ENCODE results near the gene MICA.
"Not testable (repeated sequence)": the region's sequence is repeated elsewhere in the genome, so short reads cannot be mapped to it uniquely, and the experiment has no call there.

Gene MICA

GRCh38 chr6:31377029-31377428 is 26.4 kb upstream of the MICA start:
- peaks cover 0 to 15% (median 9%) of the 10 kb centered on the region in 10 experiments; a peak in 13 of 20 replicates for H3K4me1 ChIP-seq
- peaks cover 0 to 3% (median 0%) of the 10 kb centered on the region in 11 experiments; a peak in 4 of 22 replicates for H3K9me3 ChIP-seq (replicated peaks in 1 of 11)
- no peaks in the 10 kb centered on the region for H3K36me3 ChIP-seq
- H3K4me3 ChIP-seq, result no peak overlapping the region
- no peaks in the 10 kb centered on the region for H3K27me3 ChIP-seq
- no peak overlapping the region for H3K9ac ChIP-seq
- H3K4me2 ChIP-seq, result peak overlapping the region in 5 of 11 experiments; percentile 40 to 60 (median 56); a peak in 8 of 22 replicates
- H3K27ac ChIP-seq, result no peak overlapping the region
- TF ChIP-seq Cebpa-rat (IDR thresholded peaks at IDR 0.05), result no peak
- no peaks in the 10 kb centered on the region for H4K20me1 ChIP-seq

GRCh38 chr6:31378062-31378720 is 25.2 kb upstream of the MICA start:
- Histone ChIP-seq H3K9ac (no peak overlapping the region), H4K20me1 (no peaks in the 10 kb centered on the region), H3K4me3 (no peak overlapping the region), H3K4me2 (peak overlapping the region in 7 of 11 experiments; percentile 4 to 60 (median 54); a peak in 11 of 22 replicates), H3K4me1 (peaks cover 0 to 15% (median 10%) of the 10 kb centered on the region in 10 experiments; a peak in 16 of 20 replicates), H3K9me3 (replicated peaks in 1 of 11) (no peaks in the 10 kb centered on the region), H3K27me3 (no peaks in the 10 kb centered on the region), H3K27ac (no peak overlapping the region), H3K36me3 (no peaks in the 10 kb centered on the region)
- no peak for TF ChIP-seq Cebpa-rat (IDR thresholded peaks at IDR 0.05)

GRCh38 chr6:31378721-31379103 is 24.7 kb upstream of the MICA start:
- Histone ChIP-seq H4K20me1 (no peaks in the 10 kb centered on the region), H3K4me1 (peaks cover 0 to 15% (median 10%) of the 10 kb centered on the region in 10 experiments; a peak in 16 of 20 replicates), H3K4me3 (no peak overlapping the region), H3K36me3 (no peaks in the 10 kb centered on the region), H3K27me3 (no peaks in the 10 kb centered on the region), H3K27ac (no peak overlapping the region), H3K9ac (no peak overlapping the region), H3K4me2 (no peak overlapping the region), H3K9me3 (replicated peaks in 1 of 11) (no peaks in the 10 kb centered on the region)
- no peak for TF ChIP-seq Cebpa-rat (IDR thresholded peaks at IDR 0.05)

DNA sequence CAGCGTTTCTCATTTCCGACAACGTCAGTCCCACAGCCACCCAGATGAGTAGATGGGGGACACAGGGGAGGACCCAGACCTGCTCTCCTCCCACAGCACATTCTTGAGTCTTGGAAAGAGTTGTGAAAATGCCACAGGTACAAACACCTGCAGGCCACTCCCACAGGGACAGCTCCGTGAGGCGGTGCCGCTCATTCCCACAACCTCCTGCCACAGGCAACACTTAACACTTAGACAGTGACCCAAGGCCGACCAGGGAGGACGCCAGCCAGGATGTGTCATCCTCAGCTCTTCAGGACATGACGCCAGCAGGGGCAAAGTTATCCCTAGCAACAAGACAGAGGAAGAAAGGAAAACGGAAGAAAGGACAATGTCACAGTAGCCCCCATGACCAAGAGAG is 23.5 kb upstream of the MICA start:
- Histone ChIP-seq H3K27ac (no peak overlapping the region), H3K4me2 (no peak overlapping the region), H3K36me3 (no peaks in the 10 kb centered on the region), H3K4me1 (peaks cover 0 to 15% (median 10%) of the 10 kb centered on the region in 10 experiments; a peak in 16 of 20 replicates), H3K9me3 (replicated peaks in 1 of 11) (no peaks in the 10 kb centered on the region), H3K9ac (no peak overlapping the region), H3K27me3 (no peaks in the 10 kb centered on the region), H3K4me3 (no peak overlapping the region), H4K20me1 (no peaks in the 10 kb centered on the region)
- no peak for TF ChIP-seq Cebpa-rat (IDR thresholded peaks at IDR 0.05)

GRCh38 chr6:31381666-31382065 is 21.7 kb upstream of the MICA start:
- Histone ChIP-seq H3K9me3 (replicated peaks in 1 of 11) (no peaks in the 10 kb centered on the region), H3K27me3 (no peaks in the 10 kb centered on the region), H3K4me1 (peaks cover 0 to 15% (median 10%) of the 10 kb centered on the region in 10 experiments; a peak in 16 of 20 replicates), H3K27ac (no peak overlapping the region), H3K4me3 (no peak overlapping the region), H4K20me1 (no peaks in the 10 kb centered on the region), H3K9ac (no peak overlapping the region), H3K36me3 (no peaks in the 10 kb centered on the region), H3K4me2 (no peak overlapping the region)
- TF ChIP-seq Cebpa-rat (IDR thresholded peaks at IDR 0.05), result no peak

DNA sequence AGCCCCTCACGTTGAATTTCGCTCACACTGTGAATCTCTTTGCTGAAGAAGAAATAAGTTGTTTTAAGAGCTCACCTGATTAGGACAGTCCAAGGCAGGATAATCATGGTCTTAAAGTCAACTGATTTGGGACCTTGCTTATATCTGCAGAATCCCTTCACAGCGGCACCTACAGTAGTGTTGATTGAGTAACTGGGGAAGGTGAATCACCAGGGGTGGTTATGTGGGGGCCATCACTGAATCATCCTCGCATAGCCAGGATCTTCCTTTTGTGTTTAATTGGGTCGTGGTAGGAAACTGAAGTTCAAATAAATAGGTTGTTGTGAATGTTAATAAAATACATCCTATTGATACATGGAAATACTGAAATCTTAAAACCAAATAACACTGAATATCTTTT is 20.2 kb upstream of the MICA start:
- no peaks in the 10 kb centered on the region for H3K9me3 ChIP-seq (replicated peaks in 1 of 11)
- no peak overlapping the region for H3K4me3 ChIP-seq
- H4K20me1 ChIP-seq, result no peaks in the 10 kb centered on the region
- H3K9ac ChIP-seq, result no peak overlapping the region
- H3K4me1 ChIP-seq, result peaks cover 0 to 7% (median under 1%) of the 10 kb centered on the region in 10 experiments; a peak in 7 of 20 replicates
- no peak for TF ChIP-seq Cebpa-rat (IDR thresholded peaks at IDR 0.05)
- H3K27me3 ChIP-seq, result no peaks in the 10 kb centered on the region
- H3K4me2 ChIP-seq, result peak overlapping the region in 2 of 11 experiments; percentile 24 to 33; a peak in 2 of 22 replicates
- H3K27ac ChIP-seq, result no peak overlapping the region
- no peaks in the 10 kb centered on the region for H3K36me3 ChIP-seq

GRCh38 chr6:31385041-31385440 is 18.4 kb upstream of the MICA start:
- no peak overlapping the region for H3K4me2 ChIP-seq
- no peak for TF ChIP-seq Cebpa-rat (IDR thresholded peaks at IDR 0.05)
- no peaks in the 10 kb centered on the region for H4K20me1 ChIP-seq
- no peaks in the 10 kb centered on the region for H3K9me3 ChIP-seq (replicated peaks in 1 of 11)
- H3K4me3 ChIP-seq, result no peak overlapping the region
- no peak overlapping the region for H3K9ac ChIP-seq
- H3K27me3 ChIP-seq, result no peaks in the 10 kb centered on the region
- peaks cover 0 to 7% (median 0%) of the 10 kb centered on the region in 10 experiments; a peak in 4 of 20 replicates for H3K4me1 ChIP-seq
- no peak overlapping the region for H3K27ac ChIP-seq
- H3K36me3 ChIP-seq, result no peaks in the 10 kb centered on the region

- H3K4me2 ChIP-seq, result no peak overlapping the region
- H3K4me1 ChIP-seq, result peaks cover 0 to 7% (median 0%) of the 10 kb centered on the region in 10 experiments; a peak in 4 of 20 replicates
- no peaks in the 10 kb centered on the region for H3K9me3 ChIP-seq (replicated peaks in 1 of 11)
- H3K9ac ChIP-seq, result no peak overlapping the region
- no peaks in the 10 kb centered on the region for H4K20me1 ChIP-seq
- TF ChIP-seq Cebpa-rat (IDR thresholded peaks at IDR 0.05), result no peak
- no peaks in the 10 kb centered on the region for H3K27me3 ChIP-seq
- H3K4me3 ChIP-seq, result no peak overlapping the region
- H3K27ac ChIP-seq, result no peak overlapping the region
- no peaks in the 10 kb centered on the region for H3K36me3 ChIP-seq
Measured at GRCh38 chr6:31386099-31386498, 17.3 kb upstream of the MICA start.

DNA sequence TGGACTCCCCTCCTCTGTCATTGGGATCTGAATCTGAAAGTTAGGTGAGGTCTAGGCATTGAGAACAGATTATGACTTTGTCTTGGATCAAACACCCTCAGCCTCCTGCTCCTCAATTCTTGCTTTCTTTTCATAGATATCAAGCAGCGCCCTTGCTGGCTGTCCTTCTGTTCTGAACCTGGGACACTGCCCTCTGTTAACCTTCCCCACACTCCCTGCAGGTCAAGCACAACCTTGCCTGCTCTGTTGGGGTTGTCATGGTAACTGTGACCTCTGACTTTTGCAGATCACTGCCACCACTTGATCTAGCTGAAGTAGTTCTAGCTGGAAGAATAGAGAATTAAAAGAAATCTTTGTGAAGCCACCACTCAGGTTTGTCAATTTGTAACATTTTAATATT is 16.4 kb upstream of the MICA start:
- Histone ChIP-seq H3K9ac (no peak overlapping the region), H3K4me3 (no peak overlapping the region), H4K20me1 (no peaks in the 10 kb centered on the region), H3K27me3 (no peaks in the 10 kb centered on the region), H3K9me3 (replicated peaks in 1 of 11) (no peaks in the 10 kb centered on the region), H3K4me2 (no peak overlapping the region), H3K4me1 (peaks cover 0 to 7% (median 0%) of the 10 kb centered on the region in 10 experiments; a peak in 4 of 20 replicates), H3K27ac (no peak overlapping the region), H3K36me3 (no peaks in the 10 kb centered on the region)
- TF ChIP-seq Cebpa-rat (IDR thresholded peaks at IDR 0.05), result no peak

DNA sequence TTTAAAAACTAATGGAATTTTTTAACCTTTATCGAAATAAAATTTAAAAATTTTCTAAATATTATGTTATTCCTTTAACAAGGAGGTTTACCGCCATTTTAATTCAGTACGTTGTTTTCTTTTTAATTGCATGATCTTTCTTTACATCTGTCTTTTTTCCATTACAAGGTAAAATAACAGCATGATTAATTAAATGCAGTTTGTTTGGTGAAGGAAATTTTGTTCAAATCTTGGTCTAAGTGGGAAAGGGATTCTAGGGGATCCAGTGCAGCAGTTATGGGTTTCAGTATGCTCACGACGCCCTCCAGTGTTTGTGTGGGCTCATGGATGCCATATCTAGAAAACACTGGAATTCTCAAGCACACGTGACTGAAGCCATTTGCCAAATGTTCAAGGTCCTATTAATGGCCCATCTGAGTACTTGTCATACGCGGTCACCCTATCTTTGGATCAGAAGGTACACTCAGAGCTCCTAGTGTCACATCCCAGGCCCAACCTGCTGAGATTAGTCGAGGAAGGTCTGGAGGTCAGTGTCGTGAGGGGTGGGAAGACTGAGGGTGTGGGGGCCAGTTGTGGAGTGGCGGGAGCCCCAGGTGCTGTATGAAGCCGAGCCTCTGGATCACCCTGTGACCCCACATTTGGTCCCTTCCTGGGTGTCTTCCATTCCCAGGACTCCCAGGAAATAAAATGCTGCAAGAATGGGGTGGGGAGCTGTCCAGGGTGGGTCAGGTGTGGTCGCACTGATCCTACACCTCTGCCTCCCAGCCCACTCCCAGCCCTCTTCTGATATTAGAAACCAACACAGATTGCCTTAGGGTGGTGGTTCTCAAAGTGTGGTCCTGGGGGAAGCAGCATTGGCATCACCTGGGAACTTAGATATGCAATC is 14.2 kb upstream of the MICA start:
- H3K9ac ChIP-seq; H3K4me2 ChIP-seq; H3K27ac ChIP-seq; H4K20me1 ChIP-seq; H3K36me3 ChIP-seq; H3K4me3 ChIP-seq; H3K27me3 ChIP-seq; H3K9me3 ChIP-seq (replicated peaks in 1 of 11); H3K4me1 ChIP-seq: not testable (repeated sequence)

DNA sequence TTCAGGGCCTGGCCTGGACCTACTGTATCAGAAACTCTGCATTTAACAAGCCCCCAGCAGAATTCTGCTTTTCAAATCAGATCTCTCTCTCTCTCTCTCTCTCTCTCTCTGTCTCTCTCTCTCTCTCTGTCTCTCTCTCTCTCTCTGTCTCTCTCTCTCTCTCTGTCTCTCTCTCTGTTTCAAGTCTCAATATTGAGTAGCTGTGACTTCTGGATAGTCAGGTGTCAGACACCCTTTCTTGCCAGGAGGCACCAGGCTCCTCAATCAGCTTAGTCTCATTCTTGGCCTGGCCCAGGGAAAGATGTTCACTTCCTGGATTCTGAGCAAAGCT is 13.6 kb upstream of the MICA start:
- H3K9me3 ChIP-seq (replicated peaks in 1 of 11); H3K4me1 ChIP-seq; H3K27me3 ChIP-seq; H4K20me1 ChIP-seq; H3K36me3 ChIP-seq; H3K4me3 ChIP-seq; H3K4me2 ChIP-seq; H3K9ac ChIP-seq; H3K27ac ChIP-seq: not testable (repeated sequence)
